ENCODE measurements around the gene CKB. TPM values are rescaled to one million over a fixed set of nuclear protein-coding genes. Genes with fewer than 3 reads are reported as not detected.

CKB gene
- total RNA-seq, 2 donors from 2014 or later, result 4.5 to 13.4 TPM

- Mint-ChIP-seq H3K27ac (no peak overlapping the region), H3K27me3 (no peaks in the 10 kb centered on the region), H3K4me1 (peaks cover 2% of the 10 kb centered on the region), H3K4me3 (no peak overlapping the region), H3K9me3 (no peaks in the 10 kb centered on the region), H3K36me3 (ENCODE audit: low read depth) (peaks cover 3% of the 10 kb centered on the region)
- no peak for ATAC-seq (replicated peaks)
Measured at GRCh38 chr14:103535891-103536565, 13.4 kb upstream of the CKB start.

- ATAC-seq (replicated peaks), result no peak
- Mint-ChIP-seq H3K27ac (no peak overlapping the region), H3K4me3 (no peak overlapping the region), H3K9me3 (no peaks in the 10 kb centered on the region), H3K36me3 (ENCODE audit: low read depth) (peaks cover 5% of the 10 kb centered on the region), H3K4me1 (peaks cover 6% of the 10 kb centered on the region), H3K27me3 (no peaks in the 10 kb centered on the region)
Measured at GRCh38 chr14:103535081-103535890, 12.7 kb upstream of the CKB start.

- Mint-ChIP-seq H3K4me1 (peaks cover 8% of the 10 kb centered on the region), H3K9me3 (no peaks in the 10 kb centered on the region), H3K27me3 (no peaks in the 10 kb centered on the region), H3K4me3 (no peak overlapping the region), H3K36me3 (ENCODE audit: low read depth) (peaks cover 6% of the 10 kb centered on the region), H3K27ac (no peak overlapping the region)
- no peak for ATAC-seq (replicated peaks)
Measured at GRCh38 chr14:103534576-103535061, 12.0 kb upstream of the CKB start.

GRCh38 chr14:103533999-103534575 lies 11.5 kb upstream of the CKB start:
- Mint-ChIP-seq H3K36me3 (ENCODE audit: low read depth) (peaks cover 9% of the 10 kb centered on the region), H3K27me3 (no peaks in the 10 kb centered on the region), H3K9me3 (no peaks in the 10 kb centered on the region), H3K4me1 (peaks cover 8% of the 10 kb centered on the region), H3K4me3 (no peak overlapping the region), H3K27ac (no peak overlapping the region)
- no peak for ATAC-seq (replicated peaks)

GRCh38 chr14:103533137-103533998 lies 10.7 kb upstream of the CKB start:
- no peak for ATAC-seq (replicated peaks)
- no peak overlapping the region for H3K4me3 Mint-ChIP-seq
- no peaks in the 10 kb centered on the region for H3K9me3 Mint-ChIP-seq
- H3K4me1 Mint-ChIP-seq, result peaks cover 8% of the 10 kb centered on the region
- H3K36me3 Mint-ChIP-seq (ENCODE audit: low read depth), result peaks cover 9% of the 10 kb centered on the region
- no peak overlapping the region for H3K27ac Mint-ChIP-seq
- no peaks in the 10 kb centered on the region for H3K27me3 Mint-ChIP-seq

GRCh38 chr14:103532216-103533136 lies 9.8 kb upstream of the CKB start:
- no peak for ATAC-seq (replicated peaks)
- Mint-ChIP-seq H3K27me3 (no peaks in the 10 kb centered on the region), H3K4me1 (peaks cover 10% of the 10 kb centered on the region), H3K27ac (no peak overlapping the region), H3K9me3 (no peaks in the 10 kb centered on the region), H3K4me3 (no peak overlapping the region), H3K36me3 (ENCODE audit: low read depth) (peaks cover 9% of the 10 kb centered on the region)

- H3K9me3 Mint-ChIP-seq, result no peaks in the 10 kb centered on the region
- ATAC-seq (replicated peaks), result no peak
- peak overlapping the region; percentile 20 for H3K4me3 Mint-ChIP-seq
- peak overlapping the region; percentile 33 for H3K27ac Mint-ChIP-seq
- H3K27me3 Mint-ChIP-seq, result no peaks in the 10 kb centered on the region
- peaks cover 15% of the 10 kb centered on the region for H3K4me1 Mint-ChIP-seq
- H3K36me3 Mint-ChIP-seq (ENCODE audit: low read depth), result peaks cover 9% of the 10 kb centered on the region
Measured at GRCh38 chr14:103531421-103532215, 9.0 kb upstream of the CKB start.

- no peaks in the 10 kb centered on the region for H3K27me3 Mint-ChIP-seq
- no peak for ATAC-seq (replicated peaks)
- H3K4me3 Mint-ChIP-seq, result peak overlapping the region; percentile 91
- peaks cover 15% of the 10 kb centered on the region for H3K4me1 Mint-ChIP-seq
- H3K36me3 Mint-ChIP-seq (ENCODE audit: low read depth), result peaks cover 9% of the 10 kb centered on the region
- no peaks in the 10 kb centered on the region for H3K9me3 Mint-ChIP-seq
- peak overlapping the region; percentile 33 for H3K27ac Mint-ChIP-seq
Measured at GRCh38 chr14:103530831-103531230, 8.2 kb upstream of the CKB start.

GRCh38 chr14:103530390-103530789 lies 7.8 kb upstream of the CKB start:
- peaks cover 15% of the 10 kb centered on the region for H3K4me1 Mint-ChIP-seq

GRCh38 chr14:103529383-103530365 lies 7.0 kb upstream of the CKB start:
- no peak for ATAC-seq (replicated peaks)
- Mint-ChIP-seq H3K9me3 (no peaks in the 10 kb centered on the region), H3K4me1 (peaks cover 15% of the 10 kb centered on the region), H3K36me3 (ENCODE audit: low read depth) (peaks cover 9% of the 10 kb centered on the region), H3K27me3 (no peaks in the 10 kb centered on the region), H3K27ac (peak overlapping the region; percentile 97), H3K4me3 (peak overlapping the region; percentile 91)

More at GRCh38 chr14:103530390-103530789, 7.8 kb upstream of the CKB start:
- peak overlapping the region; percentile 97 for H3K27ac Mint-ChIP-seq
- ATAC-seq (replicated peaks), result no peak
- H3K36me3 Mint-ChIP-seq (ENCODE audit: low read depth), result peaks cover 9% of the 10 kb centered on the region
- no peaks in the 10 kb centered on the region for H3K9me3 Mint-ChIP-seq
- H3K4me3 Mint-ChIP-seq, result peak overlapping the region; percentile 91
- no peaks in the 10 kb centered on the region for H3K27me3 Mint-ChIP-seq

GRCh38 chr14:103528587-103529382 lies 6.2 kb upstream of the CKB start, which contains the start of gene TRMT61A:
Gene TRMT61A (plus strand): TSS chr14:103529196. CDS start chr14:103529979, 783 bp downstream.
- H3K4me1 Mint-ChIP-seq, result peaks cover 15% of the 10 kb centered on the region
- no peaks in the 10 kb centered on the region for H3K9me3 Mint-ChIP-seq
- H3K4me3 Mint-ChIP-seq, result peak within 1 kb of the TSS; percentile 91
- H3K27me3 Mint-ChIP-seq, result no peaks in the 10 kb centered on the region
- peaks cover 9% of the 10 kb centered on the region for H3K36me3 Mint-ChIP-seq (ENCODE audit: low read depth)
- ATAC-seq (replicated peaks), result peak; percentile 69
- H3K27ac Mint-ChIP-seq, result peak within 1 kb of the TSS; percentile 97
